GM18499 (cell line): ENCODE measurements around the gene KIRREL3.
A peak's percentile ranks its signal among the peaks of the same experiment; 100 is the strongest.

Experiments used
- ATAC-seq: cut with Tn5 transposase; IDR thresholded peaks from one replicate; pipeline ENCODE4 v1.9.1; 2021; ENCODE audit warnings: moderate number of reproducible peaks; ENCODE audit not compliant: insufficient read depth, unreplicated experiment

KIRREL3 gene

GRCh38 chr11:126468102-126468521 lies 532.5 kb downstream of the KIRREL3 start:
- no peak for ATAC-seq

- ATAC-seq: no peak
These were observed 533.1 kb downstream of the KIRREL3 start for GRCh38 chr11:126467471-126467870.

- no peak for ATAC-seq
These were observed 533.6 kb downstream of the KIRREL3 start for GRCh38 chr11:126467046-126467370.

- no peak for ATAC-seq
These were observed 534.1 kb downstream of the KIRREL3 start for GRCh38 chr11:126466236-126467045.

- ATAC-seq: peak; percentile 51
These were observed 534.9 kb downstream of the KIRREL3 start for GRCh38 chr11:126465573-126466188.

- ATAC-seq: no peak
These were observed 535.8 kb downstream of the KIRREL3 start for GRCh38 chr11:126464796-126465195.

- no peak for ATAC-seq
These were observed 538.1 kb downstream of the KIRREL3 start for GRCh38 chr11:126462422-126462821.

GRCh38 chr11:126461996-126462395 lies 538.6 kb downstream of the KIRREL3 start:
- ATAC-seq: no peak

GRCh38 chr11:126461096-126461440 lies 539.5 kb downstream of the KIRREL3 start:
- ATAC-seq: no peak

- no peak for ATAC-seq
These were observed 540.0 kb downstream of the KIRREL3 start for GRCh38 chr11:126460417-126461095.

GRCh38 chr11:126459691-126460281 lies 540.8 kb downstream of the KIRREL3 start:
- ATAC-seq: no peak

GRCh38 chr11:126457817-126458216 lies 542.8 kb downstream of the KIRREL3 start:
- no peak for ATAC-seq

- no peak for ATAC-seq
These were observed 543.6 kb downstream of the KIRREL3 start for GRCh38 chr11:126456783-126457542.

- no peak for ATAC-seq
These were observed 544.5 kb downstream of the KIRREL3 start for GRCh38 chr11:126456089-126456488.

- ATAC-seq: no peak
These were observed 548.1 kb downstream of the KIRREL3 start for GRCh38 chr11:126452241-126453101.

- ATAC-seq: no peak
These were observed 549.3 kb downstream of the KIRREL3 start for GRCh38 chr11:126451211-126451802.

- ATAC-seq: no peak
These were observed 549.8 kb downstream of the KIRREL3 start for GRCh38 chr11:126450806-126451205.

- ATAC-seq: no peak
These were observed 550.4 kb downstream of the KIRREL3 start for GRCh38 chr11:126450198-126450597.

GRCh38 chr11:126446581-126446980 lies 554.0 kb downstream of the KIRREL3 start:
- ATAC-seq: no peak
